CD14-positive monocyte (primary cell): Measurements from ENCODE around the gene SAP30L. TPM values are rescaled to one million over a fixed set of nuclear protein-coding genes. Genes with fewer than 3 reads are reported as not detected.

ENCODE experiments used
- DNase-seq, 3 donors: peaks; one replicate each; pipeline ENCODE4 v3.0.0-alpha.2; 2011 to 2022
- H2AFZ ChIP-seq: 2 replicates; pipeline ENCODE4 v1.6.0; 2012; ENCODE audit warnings: mild to moderate bottlenecking, low read depth, low read length, inconsistent platforms; ENCODE audit not compliant: insufficient read depth, poor library complexity, severe bottlenecking
- H3K27ac ChIP-seq, 2 donors: 1 replicate in 1 of 2; 2 replicates in 1 of 2; pipeline ENCODE4 v1.5.1; 2012 to 2013; ENCODE audit warnings: low read length in 2 of 2, control low read depth in 1 of 2, inconsistent platforms in 1 of 2, low read depth in 1 of 2, mild to moderate bottlenecking in 1 of 2
- H3K27me3 ChIP-seq, 2 donors: one replicate each; pipeline versions ENCODE4 v1.6.0 to v1.6.1; 2011 to 2013; ENCODE audit warnings: low read length in 2 of 2; ENCODE audit not compliant: control insufficient read depth in 2 of 2, insufficient read depth in 2 of 2
- H3K36me3 ChIP-seq, 2 donors: replicated peaks in 1 of 2; 1 replicate in 1 of 2; 2 replicates in 1 of 2; pipeline versions ENCODE4 v1.5.1 to v1.6.1; 2012 to 2013; ENCODE audit warnings: low read length in 2 of 2, control low read depth in 1 of 2, inconsistent platforms in 1 of 2, mild to moderate bottlenecking in 1 of 2; ENCODE audit not compliant: insufficient read depth in 2 of 2, control insufficient read depth in 1 of 2
- H3K4me1 ChIP-seq, 2 donors: 1 replicate in 1 of 2; 2 replicates in 1 of 2; pipeline versions ENCODE4 v1.5.1 to v1.6.1; 2012 to 2013; ENCODE audit warnings: low read length in 2 of 2, control low read depth in 1 of 2, inconsistent platforms in 1 of 2, mild to moderate bottlenecking in 1 of 2, moderate library complexity in 1 of 2; ENCODE audit not compliant: insufficient read depth in 2 of 2, control insufficient read depth in 1 of 2
- H3K4me2 ChIP-seq: replicated peaks from 2 replicates; pipeline ENCODE3; 2012; ENCODE audit warnings: low read length, moderate library complexity, mild to moderate bottlenecking; ENCODE audit not compliant: poor library complexity, severe bottlenecking; ENCODE audit errors: extremely low read depth
- H3K4me3 ChIP-seq, 3 experiments: fragments of 200-600 bp in 1 of 3; sonication (generic) in 1 of 3; replicated peaks in 1 of 3; 1 replicate in 2 of 3; 2 replicates in 1 of 3; pipeline ENCODE4 v1.5.1; 2011 to 2013; ENCODE audit warnings: low read length in 3 of 3, mild to moderate bottlenecking in 3 of 3, control low read depth in 2 of 3, low read depth in 2 of 3, inconsistent platforms in 1 of 3, moderate library complexity in 1 of 3
- H3K79me2 ChIP-seq: 2 replicates; pipeline ENCODE4 v1.6.0; 2012; ENCODE audit warnings: mild to moderate bottlenecking, control low read depth, inconsistent platforms, low read length, moderate library complexity; ENCODE audit not compliant: insufficient read depth
- H3K9ac ChIP-seq: 2 replicates; pipeline ENCODE4 v1.6.0; 2017; ENCODE audit warnings: low read length, mild to moderate bottlenecking; ENCODE audit not compliant: insufficient read depth, poor library complexity, severe bottlenecking
- H3K9me3 ChIP-seq, 2 donors: replicated peaks in 1 of 2; 1 replicate in 1 of 2; 2 replicates in 1 of 2; pipeline versions ENCODE4 v1.5.1 to v1.6.1; 2012 to 2013; ENCODE audit warnings: low read length in 2 of 2, control low read depth in 1 of 2; ENCODE audit not compliant: control insufficient read depth in 1 of 2, insufficient read depth in 1 of 2
- H4K20me1 ChIP-seq: 2 replicates; pipeline ENCODE4 v1.6.0; 2012; ENCODE audit warnings: mild to moderate bottlenecking, low read length, control low read depth, moderate library complexity; ENCODE audit not compliant: insufficient read depth
- H3K27ac Mint-ChIP-seq, 7 donors: one replicate each; pipeline ENCODE4 v1.8.0; 2020; ENCODE audit warnings: mild to moderate bottlenecking in 7 of 7, mixed read lengths in 7 of 7, moderate library complexity in 6 of 7, inconsistent platforms in 2 of 7
- H3K27me3 Mint-ChIP-seq, 3 donors: one replicate each; pipeline ENCODE4 v1.8.0; 2021 to 2022; ENCODE audit warnings: low read depth in 3 of 3, mild to moderate bottlenecking in 3 of 3, mixed read lengths in 3 of 3, moderate library complexity in 3 of 3, inconsistent platforms in 1 of 3
- H3K36me3 Mint-ChIP-seq, 2 donors: one replicate each; pipeline ENCODE4 v1.8.0; 2020; ENCODE audit warnings: mixed read lengths in 2 of 2, inconsistent platforms in 1 of 2, mild to moderate bottlenecking in 1 of 2
- H3K4me1 Mint-ChIP-seq: one replicate; pipeline ENCODE4 v1.8.0; 2020; ENCODE audit warnings: mild to moderate bottlenecking, mixed read lengths
- H3K4me3 Mint-ChIP-seq, 2 donors: one replicate each; pipeline ENCODE4 v1.8.0; 2020; ENCODE audit warnings: mild to moderate bottlenecking in 2 of 2, mixed read lengths in 2 of 2, moderate library complexity in 1 of 2
- H3K9me3 Mint-ChIP-seq, 7 donors: one replicate each; pipeline ENCODE4 v1.8.0; 2020 to 2022; ENCODE audit warnings: mixed read lengths in 7 of 7, mild to moderate bottlenecking in 6 of 7, moderate library complexity in 6 of 7, inconsistent platforms in 2 of 7
- CTCF ChIP-seq: fragments of 200-600 bp; IDR thresholded peaks from one replicate; pipeline ENCODE4 v1.8.0; 2022; ENCODE audit warnings: antibody characterized with exemption, mild to moderate bottlenecking
- whole genome bisulfite sequencing: methylation state at CpG from one replicate; pipeline ENCODE4 v1.1.5; 2013; ENCODE audit warnings: missing lambda C conversion rate; ENCODE audit not compliant: insufficient coverage; 5-methylcytosine and 5-hydroxymethylcytosine counted together
- intact Hi-C, 2 donors: fragments of 100-400 bp; cut with micrococcal nuclease; formaldehyde crosslinking; loops; one replicate each; pipeline versions ENCODE4 v1.15.0 to v1.15.1; 2023
- polyA plus RNA-seq, 3 donors: library from polyadenylated mRNA; depleted of rRNA in 1 of 3; unstranded in 2 of 3; stranded (reverse) in 1 of 3; fragments of 300-500 nt in 2 of 3; fragments of >200 nt in 1 of 3; fragmentation: Illumina TruSeq in 2 of 3; gene quantifications; 1 replicate in 2 of 3; 2 replicates in 1 of 3; pipeline ENCODE4 v1.2.3, GENCODE V29; 2012 to 2021

The SAP30L gene
- polyA plus RNA-seq, 3 donors = 21.1 to 36.1 (median 29.4) TPM

GRCh38 chr5:154477382-154478223 is 31.8 kb downstream of the SAP30L start:
- no peak for TF ChIP-seq CTCF
- Mint-ChIP-seq H3K9me3 (peaks cover 0 to 44% (median 17%) of the 10 kb centered on the region in 7 donors), H3K27ac (peak overlapping the region in 1 of 7 donors; percentile 8), H3K4me3 (peak overlapping the region in 1 of 2 donors; percentile 81), H3K4me1 (peaks cover 50% of the 10 kb centered on the region), H3K27me3 (peaks cover 98 to 100% (median 99%) of the 10 kb centered on the region in 3 donors), H3K36me3 (peaks cover 8 to 13% of the 10 kb centered on the region in 2 donors)
- Histone ChIP-seq H4K20me1 (no peaks in the 10 kb centered on the region), H3K27ac (no peak overlapping the region), H3K9ac (no peak overlapping the region), H3K4me1 (peaks cover 10 to 26% of the 10 kb centered on the region in 2 donors), H3K27me3 (peaks cover 95 to 100% of the 10 kb centered on the region in 2 donors), H3K9me3 (peaks cover 0 to 92% of the 10 kb centered on the region in 2 donors), H3K4me3 (no peak overlapping the region), H3K4me2 (peak overlapping the region; percentile 19), H2AFZ (no peak overlapping the region), H3K36me3 (no peaks in the 10 kb centered on the region), H3K79me2 (no peaks in the 10 kb centered on the region)
- intact Hi-C loops = no loop called here
- WGBS = 2% methylated on average over 68 of the region's 68 CpGs
- DNase-seq = peak in 1 of 3 donors; percentile 39

GRCh38 chr5:154478224-154478565 is 32.4 kb downstream of the SAP30L start, which contains the start of gene HAND1:
TSS of gene HAND1 (minus strand) at chr5:154478227. CDS start at chr5:154478008, 219 bp downstream.
- 0% methylated on average over 6 of the region's 20 CpGs for WGBS
- Histone ChIP-seq H3K79me2 (no peaks in the 10 kb centered on the region), H3K4me1 (peaks cover 10 to 26% of the 10 kb centered on the region in 2 donors), H3K36me3 (no peaks in the 10 kb centered on the region), H3K9me3 (peaks cover 0 to 89% of the 10 kb centered on the region in 2 donors), H3K4me3 (no peak within 1 kb of the TSS), H3K9ac (no peak within 1 kb of the TSS), H2AFZ (no peak within 1 kb of the TSS), H3K4me2 (peak within 1 kb of the TSS; percentile 19), H4K20me1 (no peaks in the 10 kb centered on the region), H3K27ac (no peak within 1 kb of the TSS), H3K27me3 (peaks cover 95 to 100% of the 10 kb centered on the region in 2 donors)
- H3K27me3 Mint-ChIP-seq = peaks cover 98 to 100% (median 99%) of the 10 kb centered on the region in 3 donors
- intact Hi-C loops = no loop called here
- peaks cover 8 to 12% of the 10 kb centered on the region in 2 donors for H3K36me3 Mint-ChIP-seq
- peak within 1 kb of the TSS in 1 of 2 donors; percentile 87 for H3K4me3 Mint-ChIP-seq
- peaks cover 0 to 46% (median 19%) of the 10 kb centered on the region in 7 donors for H3K9me3 Mint-ChIP-seq
- H3K4me1 Mint-ChIP-seq = peaks cover 52% of the 10 kb centered on the region
- no peak for TF ChIP-seq CTCF
- DNase-seq = no peak
- H3K27ac Mint-ChIP-seq = peak within 1 kb of the TSS in 1 of 7 donors; percentile 8
